Lower leg skin (tissue), 3 donors: ENCODE results near the gene MRPL55.

Experiments used
- POLR2A ChIP-seq, 2 donors: fragments of 450-650 bp; IDR thresholded peaks; one replicate each; pipeline ENCODE4 v1.6.1; 2016 to 2017; ENCODE audit warnings: antibody characterized with exemption in 2 of 2, mild to moderate bottlenecking in 1 of 2, moderate library complexity in 1 of 2
- TF ChIP-seq, protein P1 (sequence below), 3 donors: fragments of 450-650 bp; IDR thresholded peaks; one replicate each; pipeline ENCODE4 v1.5.1; 2016; ENCODE audit warnings: antibody characterized with exemption in 3 of 3, mild to moderate bottlenecking in 3 of 3, moderate library complexity in 2 of 3

DNA sequence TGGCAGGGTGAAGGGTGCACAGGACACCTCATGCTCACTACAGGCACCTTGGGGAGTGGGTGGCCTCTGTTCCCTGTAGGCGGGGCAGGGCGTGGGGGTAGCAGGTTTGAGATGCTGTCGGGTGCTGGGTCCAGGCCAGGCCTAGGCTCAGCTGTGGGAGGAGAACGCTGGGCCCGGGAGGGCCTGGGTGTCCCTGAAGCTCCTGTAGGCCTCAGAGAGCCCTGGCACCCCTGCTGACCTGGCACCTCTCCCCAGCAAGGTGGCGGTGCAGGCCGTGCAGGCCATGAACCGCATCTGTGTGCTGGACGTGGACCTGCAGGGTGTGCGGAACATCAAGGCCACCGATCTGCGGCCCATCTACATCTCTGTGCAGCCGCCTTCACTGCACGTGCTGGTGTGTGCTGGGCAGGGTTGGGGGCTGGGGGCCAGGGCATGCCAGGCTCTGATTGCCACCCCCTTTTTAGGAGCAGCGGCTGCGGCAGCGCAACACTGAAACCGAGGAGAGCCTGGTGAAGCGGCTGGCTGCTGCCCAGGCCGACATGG lies 38.1 kb upstream of the MRPL55 start:
- TF ChIP-seq, protein P1, sequence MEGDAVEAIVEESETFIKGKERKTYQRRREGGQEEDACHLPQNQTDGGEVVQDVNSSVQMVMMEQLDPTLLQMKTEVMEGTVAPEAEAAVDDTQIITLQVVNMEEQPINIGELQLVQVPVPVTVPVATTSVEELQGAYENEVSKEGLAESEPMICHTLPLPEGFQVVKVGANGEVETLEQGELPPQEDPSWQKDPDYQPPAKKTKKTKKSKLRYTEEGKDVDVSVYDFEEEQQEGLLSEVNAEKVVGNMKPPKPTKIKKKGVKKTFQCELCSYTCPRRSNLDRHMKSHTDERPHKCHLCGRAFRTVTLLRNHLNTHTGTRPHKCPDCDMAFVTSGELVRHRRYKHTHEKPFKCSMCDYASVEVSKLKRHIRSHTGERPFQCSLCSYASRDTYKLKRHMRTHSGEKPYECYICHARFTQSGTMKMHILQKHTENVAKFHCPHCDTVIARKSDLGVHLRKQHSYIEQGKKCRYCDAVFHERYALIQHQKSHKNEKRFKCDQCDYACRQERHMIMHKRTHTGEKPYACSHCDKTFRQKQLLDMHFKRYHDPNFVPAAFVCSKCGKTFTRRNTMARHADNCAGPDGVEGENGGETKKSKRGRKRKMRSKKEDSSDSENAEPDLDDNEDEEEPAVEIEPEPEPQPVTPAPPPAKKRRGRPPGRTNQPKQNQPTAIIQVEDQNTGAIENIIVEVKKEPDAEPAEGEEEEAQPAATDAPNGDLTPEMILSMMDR (IDR thresholded peaks at IDR 0.05), result no peak
- no peak for TF ChIP-seq POLR2A (IDR thresholded peaks at IDR 0.05)
